Measurements from ENCODE around the gene ZBTB16.

ZBTB16 gene

DNA sequence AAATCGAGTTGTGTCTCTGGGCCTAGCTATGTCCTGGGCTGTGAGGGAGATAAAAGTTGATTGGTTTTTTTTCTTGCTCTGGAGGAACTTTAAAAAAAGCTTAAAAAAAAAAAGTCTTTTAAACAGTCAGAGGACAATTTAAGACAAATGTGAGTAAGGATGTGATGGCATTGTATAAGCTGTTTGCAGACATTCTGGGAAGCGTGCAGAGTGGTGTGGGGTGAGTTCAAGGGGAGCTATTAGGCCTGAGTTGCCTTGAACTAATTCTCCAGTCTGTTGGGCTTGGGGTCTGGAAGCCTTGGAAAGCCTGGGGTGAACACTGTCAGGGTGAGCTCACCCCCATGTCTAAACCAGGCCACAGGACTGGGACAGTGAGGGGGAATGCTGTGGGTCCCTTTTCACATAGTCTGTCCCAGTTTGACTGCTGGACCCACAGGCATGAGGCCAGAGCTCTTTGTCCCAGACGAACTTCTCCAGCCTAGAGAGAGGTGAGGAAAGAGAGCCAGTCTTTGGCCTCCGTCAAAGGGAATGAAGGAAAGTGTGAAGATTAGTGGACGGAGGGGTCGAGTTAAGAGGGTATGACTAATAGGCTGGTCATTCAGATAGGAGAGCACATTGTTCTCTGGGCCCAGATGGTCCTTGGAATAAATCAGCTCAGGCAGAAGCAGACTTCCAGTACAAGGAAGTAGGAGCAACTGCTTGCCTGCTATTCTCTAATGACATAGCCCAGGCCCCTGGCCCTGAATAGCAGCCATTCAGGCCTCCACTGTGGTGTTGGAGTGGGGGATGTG lies 160.2 kb downstream of the ZBTB16 start:
- no peak for DNase-seq

DNA sequence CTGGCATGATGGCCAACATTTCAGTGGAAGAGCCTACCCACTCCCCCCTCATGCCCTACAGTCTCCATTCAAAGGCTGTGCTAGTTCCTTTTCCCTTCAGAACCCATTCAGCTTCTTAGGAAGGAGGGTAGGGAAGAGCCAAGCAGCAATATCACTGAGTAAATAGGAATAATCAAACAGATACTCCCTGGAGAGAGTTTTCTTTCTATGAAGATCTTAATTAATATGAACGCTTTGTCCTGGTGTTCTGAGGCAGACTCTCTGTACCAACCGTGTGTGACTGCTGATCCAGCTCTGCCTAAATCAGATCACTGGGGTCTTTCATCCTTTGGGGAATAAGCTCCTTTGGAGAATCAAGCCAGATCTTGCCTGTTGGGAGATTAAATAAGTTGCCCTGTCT lies 161.5 kb downstream of the ZBTB16 start:
- no peak for DNase-seq

DNA sequence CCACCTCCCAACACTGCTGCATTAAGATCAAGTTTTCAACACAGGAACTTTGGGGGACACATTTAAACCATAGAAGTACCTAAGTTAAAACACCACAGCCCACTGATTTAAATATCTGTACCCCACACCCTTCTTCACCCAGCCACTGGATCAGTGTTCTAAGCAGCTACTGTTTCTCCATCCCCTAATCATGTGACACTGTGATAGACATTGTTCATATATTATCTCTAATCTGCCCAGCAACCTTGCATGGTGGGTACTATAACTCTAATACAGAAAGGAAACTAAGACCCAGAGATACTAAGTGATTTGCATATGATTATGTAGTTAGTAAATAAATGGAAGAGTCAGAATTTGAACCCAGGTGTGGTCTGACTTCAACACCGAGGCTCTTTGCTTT lies 166.2 kb downstream of the ZBTB16 start:
- no peak for DNase-seq

DNA sequence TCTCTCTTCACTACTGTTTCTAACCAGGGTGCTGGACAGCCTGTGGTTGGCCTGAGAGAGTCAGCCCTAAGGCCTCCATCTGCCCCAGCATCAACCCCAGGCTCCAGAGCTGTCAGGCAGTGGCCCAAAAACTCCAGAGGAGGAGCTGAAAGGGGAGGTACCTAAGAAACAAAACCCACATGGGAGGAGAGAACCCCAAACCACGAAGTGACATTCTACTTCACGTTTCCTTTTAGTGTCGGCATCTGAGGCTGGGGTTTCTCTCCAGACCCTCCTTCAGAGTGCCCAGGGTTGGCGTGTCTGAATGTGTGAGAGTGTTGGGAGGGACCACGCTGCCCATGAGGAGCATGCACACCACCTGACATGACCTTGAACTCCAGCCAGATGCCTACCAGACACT lies 166.8 kb downstream of the ZBTB16 start:
- no peak for DNase-seq

DNA sequence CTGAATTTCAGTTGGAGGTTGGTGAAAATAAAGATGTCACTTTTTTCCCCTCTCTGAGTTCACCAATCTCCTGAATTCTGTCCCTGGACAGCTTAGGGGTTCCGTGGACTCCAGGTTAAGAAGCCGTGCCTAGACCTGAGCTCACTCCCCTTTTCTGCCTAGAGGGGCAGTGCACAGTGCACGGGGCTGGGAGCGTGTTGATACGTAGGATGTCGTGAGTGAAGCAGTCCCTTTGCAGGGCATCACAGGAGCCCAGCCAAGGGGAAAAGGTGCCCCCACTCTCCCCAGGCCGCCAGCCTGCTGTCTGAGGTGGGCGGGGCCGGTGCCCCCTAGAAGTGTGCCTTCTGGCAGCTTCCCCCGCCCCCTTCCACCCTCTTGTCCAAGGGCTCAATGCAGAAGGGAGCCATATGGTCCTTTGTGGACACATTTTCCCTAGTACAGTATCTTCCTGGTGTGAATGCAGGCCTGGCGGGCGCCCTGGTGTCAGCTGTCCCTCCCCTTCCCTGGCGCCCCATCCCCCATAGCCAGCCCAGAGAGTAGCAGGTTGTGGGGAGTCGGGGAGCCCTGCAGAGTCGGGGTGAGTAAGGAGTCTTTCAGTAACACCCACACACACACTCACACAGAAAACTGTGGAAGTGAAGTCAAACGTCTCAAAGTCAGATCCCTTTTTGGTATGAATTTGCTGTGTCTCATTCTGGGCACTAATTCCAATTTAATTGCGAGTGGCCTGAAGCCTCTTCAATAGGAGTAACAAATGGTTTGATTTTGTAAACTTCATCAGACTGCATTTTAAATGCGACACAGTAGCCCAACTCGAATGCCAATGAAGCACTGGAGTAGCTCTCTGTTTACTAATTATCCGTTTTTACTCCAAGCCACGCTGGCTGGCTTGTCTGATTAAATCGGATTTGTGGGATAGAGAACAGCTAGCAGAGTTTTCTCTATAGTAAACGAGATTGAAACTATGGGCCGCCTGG lies 169.2 kb downstream of the ZBTB16 start:
- DNase-seq = no peak

DNA sequence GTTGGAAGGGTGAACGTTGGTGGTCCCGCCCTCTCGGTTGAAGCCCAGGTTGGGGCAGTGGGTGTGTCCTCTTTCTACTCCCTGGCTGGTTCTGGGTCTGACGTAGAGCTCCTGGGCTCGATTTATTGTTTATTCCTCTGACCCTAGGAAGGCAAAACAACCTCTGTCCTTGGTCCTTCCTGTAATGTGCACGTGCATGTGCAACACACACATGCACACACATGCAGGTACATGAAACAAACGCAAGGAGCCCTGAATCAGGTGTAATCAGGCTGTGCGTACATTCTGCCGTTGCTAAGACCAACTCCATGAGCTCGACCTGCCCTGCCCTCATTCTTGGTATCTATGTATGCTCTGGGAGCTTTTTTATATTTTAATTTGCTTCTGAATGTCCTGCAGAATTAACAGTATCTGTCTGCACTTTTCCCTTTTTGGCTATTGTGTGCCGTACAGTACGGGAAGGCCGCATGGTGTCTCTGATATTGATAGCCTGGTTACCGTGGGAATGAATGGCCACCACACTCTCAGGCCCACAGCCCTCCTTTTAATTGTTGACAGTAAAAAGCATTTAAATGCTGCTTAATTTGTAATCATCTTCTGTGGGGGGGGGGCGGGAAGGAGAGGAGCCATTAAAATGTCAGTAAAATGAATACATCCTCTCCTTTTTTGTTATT lies 170.7 kb downstream of the ZBTB16 start:
- no peak for DNase-seq

DNA sequence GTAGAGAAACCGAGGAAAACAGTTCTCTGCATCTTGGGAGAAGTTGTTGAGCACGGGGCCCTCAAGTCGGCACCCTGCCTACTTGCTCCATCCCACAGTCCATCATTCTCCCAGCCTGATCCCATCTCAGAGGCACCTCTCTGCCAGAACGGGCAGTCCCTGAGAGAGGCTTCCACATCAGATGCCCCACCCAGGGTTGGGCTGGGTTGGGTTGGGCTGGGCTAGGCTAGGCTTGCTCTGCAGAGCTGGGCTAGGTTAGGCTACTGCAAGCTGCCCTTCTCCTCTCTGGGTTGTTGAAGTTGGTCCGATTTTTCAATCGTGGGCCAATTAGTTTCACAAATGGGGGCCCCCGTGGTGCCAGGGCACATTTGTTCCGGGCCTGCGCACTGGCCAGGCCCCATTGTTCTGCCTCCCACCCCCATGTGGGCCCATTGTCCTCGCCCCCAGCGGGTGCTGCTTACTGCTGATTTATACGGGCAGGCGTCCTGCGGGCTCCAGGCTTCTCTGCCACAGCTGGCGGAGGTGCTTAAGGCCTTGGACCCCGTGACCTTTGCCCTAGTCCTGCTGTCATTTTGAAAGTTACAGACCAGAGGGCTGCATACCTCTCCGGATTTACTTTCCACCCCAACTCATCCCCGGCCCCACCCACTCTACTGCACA lies 173.0 kb downstream of the ZBTB16 start:
- DNase-seq = no peak

DNA sequence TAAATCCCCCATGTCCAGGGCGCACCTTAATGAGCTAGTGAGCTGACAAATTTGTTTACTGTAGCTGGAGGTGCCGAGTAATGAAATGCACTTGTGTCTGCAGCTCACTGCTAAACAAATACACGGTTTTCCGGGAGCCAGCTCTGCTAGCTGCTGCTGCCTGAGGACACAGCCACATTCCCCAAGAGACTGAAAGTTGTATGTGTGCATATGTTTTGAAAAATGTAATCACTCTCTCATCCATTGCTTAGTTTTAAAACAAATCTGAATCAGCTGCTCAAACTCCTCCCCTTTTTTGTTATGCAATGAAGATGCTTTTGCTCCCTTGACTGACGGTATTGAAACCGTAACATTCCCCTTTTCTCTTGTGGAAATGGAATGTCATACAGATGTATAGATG lies 174.2 kb downstream of the ZBTB16 start:
- DNase-seq = no peak

DNA sequence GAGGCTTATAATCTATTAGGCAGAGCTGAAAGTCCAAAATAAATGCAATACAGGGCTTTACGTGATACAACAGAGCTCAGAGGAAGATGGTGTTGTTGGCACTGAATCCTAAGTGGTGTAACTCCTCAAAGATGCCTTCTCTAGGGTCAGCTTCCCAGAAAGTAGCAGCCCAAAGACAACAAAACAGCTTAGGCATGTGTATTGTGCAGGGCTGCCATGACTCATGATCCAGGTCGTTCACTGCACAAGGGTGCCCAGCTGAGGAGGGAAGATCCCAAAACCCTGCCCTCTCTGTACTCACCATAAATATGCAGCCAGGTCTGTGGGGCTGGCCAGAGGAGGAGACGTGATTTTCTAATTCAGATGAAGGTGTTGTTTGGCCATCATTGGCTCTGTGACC lies 177.3 kb downstream of the ZBTB16 start:
- DNase-seq = no peak

DNA sequence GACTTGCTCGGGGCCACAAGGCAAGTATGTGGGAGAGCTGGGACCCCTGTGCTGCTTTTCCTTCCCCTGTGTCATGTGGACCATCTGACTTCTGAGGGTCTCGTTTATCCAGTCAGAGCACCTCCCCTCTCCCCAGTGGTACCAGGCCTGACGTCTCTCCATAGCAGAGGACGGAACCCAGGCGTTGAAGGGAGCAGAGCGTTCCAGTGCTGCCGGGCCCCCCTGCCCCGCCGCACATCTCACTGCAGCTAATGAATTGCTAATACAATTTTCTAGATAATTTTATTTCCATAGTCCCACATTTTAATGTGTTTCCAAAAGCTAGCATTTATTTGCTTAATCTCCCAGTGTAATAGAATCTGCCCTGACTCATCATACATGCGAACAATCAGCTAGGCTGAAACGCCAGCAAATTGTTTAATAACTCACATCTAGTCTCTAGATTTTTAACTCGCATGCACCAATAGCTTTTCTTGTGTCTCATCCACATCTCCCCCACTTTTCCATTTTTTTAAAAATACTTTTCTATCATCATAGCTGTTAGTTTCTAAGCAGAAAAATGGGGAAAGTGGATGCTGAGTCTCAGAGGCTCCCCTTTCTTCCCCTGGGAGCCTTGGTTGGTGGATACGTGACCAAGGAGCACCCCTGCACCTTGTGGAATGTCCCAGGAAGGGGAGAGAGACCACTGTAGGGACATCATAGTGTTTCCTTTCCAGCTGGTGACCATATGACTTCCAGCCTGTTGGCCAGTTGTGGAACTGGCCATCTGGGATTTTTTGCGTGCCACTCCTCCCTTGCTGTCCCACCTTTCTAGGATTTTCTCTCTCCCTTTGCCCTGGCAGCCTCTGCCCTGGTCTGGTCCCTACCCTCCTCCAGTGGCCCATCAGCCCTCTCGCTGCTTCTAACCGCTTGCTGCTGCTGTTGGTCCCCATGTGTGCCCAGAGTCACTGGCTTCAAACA lies 178.1 kb downstream of the ZBTB16 start:
- no peak for DNase-seq

DNA sequence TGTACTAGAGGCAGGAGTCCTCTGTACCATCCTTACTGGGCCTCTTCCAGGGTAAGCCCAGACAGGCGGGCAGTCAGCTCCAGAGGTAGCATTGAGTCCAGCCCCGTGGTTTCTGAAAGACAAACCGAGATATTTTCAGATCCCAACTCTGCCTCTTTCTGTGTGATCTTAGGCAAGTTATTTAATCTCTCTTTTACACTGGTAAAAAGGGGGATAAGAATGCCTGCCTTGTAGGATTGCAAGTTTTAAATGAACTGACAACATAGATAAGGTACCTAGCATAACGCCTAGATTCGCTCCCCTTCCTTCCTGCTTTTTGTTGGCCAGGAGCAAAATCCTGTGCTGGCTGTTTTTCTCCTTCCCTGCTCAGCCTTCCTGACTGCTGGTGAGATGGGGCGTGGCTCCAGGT lies 180.2 kb downstream of the ZBTB16 start:
- DNase-seq = no peak

DNA sequence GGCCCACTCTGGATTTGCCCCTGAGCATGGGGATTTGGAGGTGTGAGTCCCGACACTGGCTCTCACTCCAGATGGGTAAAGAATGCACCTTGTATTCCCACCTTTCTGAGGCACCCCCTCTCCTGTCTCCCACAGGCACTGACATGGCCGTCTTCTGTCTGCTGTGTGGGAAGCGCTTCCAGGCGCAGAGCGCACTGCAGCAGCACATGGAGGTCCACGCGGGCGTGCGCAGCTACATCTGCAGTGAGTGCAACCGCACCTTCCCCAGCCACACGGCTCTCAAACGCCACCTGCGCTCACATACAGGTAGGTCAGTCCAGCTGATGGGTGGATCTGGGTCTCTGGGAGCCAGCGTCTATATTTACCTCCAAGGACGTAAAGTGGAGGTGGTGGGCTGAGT lies 182.5 kb downstream of the ZBTB16 start:
- no peak for DNase-seq

DNA sequence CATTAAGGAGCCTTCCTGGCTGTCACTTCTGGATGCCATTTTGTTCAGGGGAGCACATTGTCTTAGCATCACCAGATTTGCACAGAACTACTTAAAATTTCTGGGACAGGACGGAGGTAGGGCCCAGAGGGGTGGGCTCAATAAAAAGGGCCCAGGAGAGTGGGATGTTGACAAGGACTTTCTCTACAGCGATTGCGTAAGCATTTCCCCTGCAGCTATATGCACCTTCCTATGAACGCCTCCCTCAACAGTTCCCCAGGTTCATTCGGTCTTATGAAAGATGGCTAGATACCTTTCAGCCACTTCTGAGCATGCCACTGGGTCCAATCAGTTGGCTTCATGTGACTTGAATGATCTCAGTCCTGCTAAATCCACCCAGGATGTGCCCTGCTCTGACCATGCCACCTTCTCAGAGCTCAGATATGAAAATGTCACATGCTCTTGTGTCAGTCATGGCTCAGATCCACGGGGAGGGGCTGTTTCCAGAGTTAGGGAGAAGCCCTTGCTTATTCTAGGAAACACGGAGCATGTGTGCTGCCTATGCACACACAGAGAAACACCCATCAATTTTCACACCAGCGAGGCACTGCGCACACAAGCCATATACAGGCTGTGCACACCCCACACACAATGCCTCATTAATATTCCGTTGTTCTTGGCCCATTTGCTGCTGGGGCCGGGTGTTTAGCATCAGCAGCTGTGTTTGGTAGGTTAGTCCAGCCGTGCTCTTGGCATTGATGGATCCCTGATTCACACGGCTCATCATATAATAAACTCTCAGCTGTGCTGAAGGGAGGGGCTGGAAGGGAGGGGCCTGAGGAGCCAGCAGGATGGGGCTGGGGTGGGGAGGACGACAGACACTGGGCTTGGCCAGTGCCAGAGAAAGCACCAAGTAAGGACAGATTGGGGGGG lies 184.2 kb downstream of the ZBTB16 start:
- no peak for DNase-seq

DNA sequence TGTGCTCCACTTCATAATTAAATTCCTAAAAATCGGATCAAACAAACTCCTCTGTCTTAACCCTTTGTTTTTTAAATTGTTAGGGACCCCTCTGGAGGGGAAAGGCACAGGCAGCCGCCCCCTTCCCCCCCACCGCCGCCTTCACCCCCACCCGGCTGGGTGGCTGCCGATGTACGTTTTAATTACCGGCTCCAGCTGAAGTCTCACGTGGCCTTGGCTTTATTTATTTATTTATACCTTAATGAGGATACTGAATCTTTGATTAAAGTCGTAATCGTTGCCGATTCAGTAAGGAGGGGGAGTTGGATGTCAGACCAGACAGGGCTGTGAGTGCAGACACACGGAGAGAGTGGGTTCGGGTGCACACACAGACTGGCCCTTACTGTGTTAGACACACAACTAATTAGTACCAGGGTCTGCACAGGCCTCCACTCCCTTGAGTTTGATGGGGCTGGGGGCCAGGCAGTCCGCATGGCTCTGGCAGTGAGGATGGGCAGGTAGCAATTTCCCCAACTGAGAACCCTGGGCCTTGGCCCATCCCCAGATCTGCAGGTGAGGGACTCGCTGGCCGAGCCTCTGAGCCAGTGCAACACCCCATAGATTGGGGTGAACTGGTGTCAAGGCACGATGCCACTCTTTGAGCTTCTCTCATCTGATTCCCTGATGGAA lies 185.3 kb downstream of the ZBTB16 start:
- DNase-seq = no peak

DNA sequence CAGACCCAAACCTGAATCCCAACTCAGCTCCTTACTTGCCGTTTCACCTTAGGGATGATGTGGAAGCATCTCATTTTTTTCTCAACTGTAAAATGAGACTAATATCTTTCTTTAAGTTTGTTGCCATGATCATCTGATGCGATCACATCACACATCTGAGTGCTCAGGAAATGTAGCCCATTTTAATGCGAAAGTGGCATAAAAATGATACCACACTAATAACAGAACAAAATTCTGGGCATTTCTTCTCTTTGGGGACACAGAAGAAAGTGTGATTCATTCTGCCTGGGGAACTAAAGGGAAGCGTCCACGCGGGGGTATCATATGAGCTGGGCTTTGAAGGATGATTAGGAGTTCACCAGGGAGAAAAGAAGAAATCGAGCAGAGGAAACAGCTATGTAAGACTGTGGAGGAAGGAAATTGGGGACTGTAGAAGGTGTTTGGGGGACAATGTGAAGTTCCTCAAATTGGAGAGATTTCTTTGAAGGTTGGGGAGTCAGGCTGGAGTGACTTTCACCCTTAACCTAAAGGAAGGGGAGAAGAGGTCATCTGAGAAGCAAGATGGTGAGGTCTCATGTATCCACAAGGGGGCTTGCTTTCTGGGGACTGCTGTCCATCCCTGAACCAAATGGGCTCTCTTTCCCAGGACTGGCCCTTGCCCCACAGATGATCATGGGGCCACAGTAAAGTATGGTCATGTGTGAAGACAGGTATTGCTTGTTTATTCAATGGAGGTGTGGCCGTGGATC lies 187.0 kb downstream of the ZBTB16 start:
- DNase-seq = no peak

DNA sequence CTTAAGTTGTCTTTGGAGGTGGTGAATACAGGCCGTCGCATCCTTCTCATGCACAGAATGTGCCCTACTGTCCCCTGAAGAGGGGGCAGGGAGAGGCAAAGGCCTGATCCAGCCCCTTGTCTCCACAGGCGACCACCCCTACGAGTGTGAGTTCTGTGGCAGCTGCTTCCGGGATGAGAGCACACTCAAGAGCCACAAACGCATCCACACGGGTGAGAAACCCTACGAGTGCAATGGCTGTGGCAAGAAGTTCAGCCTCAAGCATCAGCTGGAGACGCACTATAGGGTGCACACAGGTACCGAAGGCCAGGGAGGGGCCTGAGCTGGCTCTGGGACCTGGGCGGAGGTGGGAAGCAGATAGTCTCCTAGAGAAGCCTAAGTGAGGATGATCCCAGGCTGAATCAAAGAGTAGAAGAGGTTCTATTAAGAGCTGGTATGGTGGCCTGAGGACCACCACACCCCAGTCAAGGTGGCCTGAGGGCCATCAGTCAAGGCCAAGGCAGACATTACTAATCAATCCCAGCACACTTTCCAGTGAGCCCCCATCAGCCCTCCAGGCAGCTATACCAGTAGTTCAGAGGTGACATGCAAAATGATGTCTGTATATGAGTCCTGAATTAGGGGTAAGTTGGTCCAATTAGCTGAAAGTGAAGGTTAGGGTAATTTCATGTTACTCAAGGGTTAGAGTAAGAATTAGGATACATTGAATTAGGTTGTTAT lies 187.7 kb downstream of the ZBTB16 start:
- no peak for DNase-seq

DNA sequence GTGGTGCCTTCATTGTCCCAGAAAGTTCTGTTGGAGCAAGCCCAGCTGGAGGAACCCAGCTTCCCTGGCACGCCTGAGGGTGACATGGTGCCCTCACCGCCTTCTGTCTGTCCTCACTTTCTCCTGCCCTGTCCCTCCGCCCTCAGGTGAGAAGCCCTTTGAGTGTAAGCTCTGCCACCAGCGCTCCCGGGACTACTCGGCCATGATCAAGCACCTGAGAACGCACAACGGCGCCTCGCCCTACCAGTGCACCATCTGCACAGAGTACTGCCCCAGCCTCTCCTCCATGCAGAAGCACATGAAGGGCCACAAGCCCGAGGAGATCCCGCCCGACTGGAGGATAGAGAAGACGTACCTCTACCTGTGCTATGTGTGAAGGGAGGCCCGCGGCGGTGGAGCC lies 190.7 kb downstream of the ZBTB16 start:
- no peak for DNase-seq

DNA sequence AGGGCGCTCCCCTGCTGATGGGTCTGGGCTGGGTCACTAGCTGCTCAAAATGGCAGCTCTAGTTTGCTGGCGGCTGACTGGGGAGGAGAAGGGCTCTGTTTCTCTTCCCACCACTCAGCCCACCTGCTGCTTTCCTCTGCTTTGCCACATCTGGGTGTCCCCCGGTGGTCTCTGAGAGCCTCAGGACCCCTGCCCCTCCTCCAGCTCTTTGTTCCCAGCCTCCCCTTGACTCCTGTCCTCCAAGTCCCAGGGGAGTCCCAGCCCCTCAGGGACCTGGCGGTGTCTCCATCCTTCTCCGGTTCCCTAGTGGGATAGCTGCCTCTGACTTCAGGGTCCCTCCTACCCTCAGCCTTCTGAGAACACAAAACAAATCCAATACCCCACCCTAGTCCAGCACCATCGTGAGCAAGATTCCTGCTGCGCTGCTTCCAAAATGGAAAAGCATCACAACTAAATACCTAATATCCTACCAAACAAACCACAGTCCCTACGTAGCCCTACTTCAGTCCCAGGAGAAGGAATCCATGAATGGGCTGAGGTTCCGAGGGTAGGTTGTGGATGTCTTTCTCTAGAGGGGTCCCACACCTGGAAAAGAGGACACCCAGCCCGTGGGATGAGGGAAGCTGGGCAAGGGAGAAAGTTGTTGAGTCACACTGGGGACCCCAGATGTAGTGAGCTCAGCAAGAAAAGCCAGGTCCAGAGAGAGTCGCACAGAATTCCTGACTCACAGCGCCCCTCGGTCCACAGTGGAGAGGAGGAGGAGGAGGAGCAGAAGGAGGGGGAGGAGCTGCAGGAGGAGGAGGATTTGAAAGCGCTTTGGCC lies 191.7 kb downstream of the ZBTB16 start:
- no peak for DNase-seq
